Measurements from ENCODE around the gene DAW1. TPM values are rescaled to one million over a fixed set of nuclear protein-coding genes. Genes with fewer than 3 reads are reported as not detected.

DAW1 gene
- total and polyA plus RNA-seq, 10 of the 15 experiments (the other 5 are each of a cell fraction or from before 2014, with no cell fraction given) = 0.04 TPM; not detected in 9

DNA sequence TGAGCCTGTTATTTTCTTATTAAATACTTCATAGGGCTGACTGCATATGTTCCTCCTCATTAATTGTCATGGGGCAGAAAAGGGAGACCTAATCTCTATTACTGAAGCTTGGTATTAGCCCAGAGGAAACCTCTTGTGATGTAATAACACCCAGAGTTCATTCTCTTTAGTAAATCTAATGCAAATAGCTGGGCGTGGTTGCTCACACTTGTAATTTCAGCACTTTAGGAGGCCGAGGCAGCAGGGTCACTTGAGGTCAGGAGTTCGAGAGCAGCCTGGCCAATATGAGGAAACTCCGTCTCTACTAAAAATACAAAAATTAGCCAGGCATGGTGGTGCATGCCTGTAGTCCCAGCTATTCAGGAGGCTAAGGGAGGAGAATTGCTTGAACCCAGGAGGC, 14.7 kb downstream of the DAW1 start:
- POLR2A ChIA-PET = no interaction called here
- BruUV-seq (replicated peaks) = no TSS peak
- Histone ChIP-seq H3K4me1 (ENCODE audit: control insufficient read depth, insufficient read depth, low read length) (no peaks in the 10 kb centered on the region), H3K79me2 (ENCODE audit: control insufficient read depth, insufficient read depth, low read length) (no peaks in the 10 kb centered on the region), H3K4me3 (no peak overlapping the region), H2AFZ (ENCODE audit: control insufficient read depth, low read depth, low read length) (no peak overlapping the region), H3K27me3 (replicated peaks in 1 of 2; ENCODE audit: control insufficient read depth in 2 of 2, insufficient read depth in 2 of 2, low read length in 1 of 2) (0 out of 4 replicates have a peak, but pooled peaks cover 0 to 2% of the 10 kb centered on the region in 2 experiments), H3K27ac (ENCODE audit: control insufficient read depth, insufficient read depth) (no peak overlapping the region), H4K20me1 (ENCODE audit: control insufficient read depth, insufficient read depth) (no peaks in the 10 kb centered on the region), H3K36me3 (ENCODE audit: control insufficient read depth in 2 of 2, insufficient read depth in 2 of 2, low read length in 1 of 2) (no peaks in the 10 kb centered on the region), H3K4me2 (ENCODE audit: control insufficient read depth, insufficient read depth) (no peak overlapping the region), H3K9me3 (replicated peaks; ENCODE audit: control insufficient read depth, insufficient read depth, low read length) (no peaks in the 10 kb centered on the region), H3K9ac (ENCODE audit: control insufficient read depth, insufficient read depth, low read length) (no peak overlapping the region)
- TF ChIP-seq NRF1 (conservative IDR thresholded peaks at IDR 0.05; ENCODE audit: low read depth, low read length) (no peak), KAT2A (conservative IDR thresholded peaks at IDR 0.05; ENCODE audit: control insufficient read depth, low read depth, low read length) (no peak), SPI1 (IDR thresholded peaks at IDR 0.05; ENCODE audit: borderline replicate concordance, insufficient read depth, low read depth, low read length) (no peak), ATF2 (IDR thresholded peaks at IDR 0.05; ENCODE audit: low read length) (no peak), IKZF2 (IDR thresholded peaks at IDR 0.05) (no peak)
- intact Hi-C loops (cut with micrococcal nuclease; ENCODE audit: unreplicated experiment) = no loop called here
- WGBS (ENCODE audit: insufficient coverage, insufficient replicate concordance, low lambda C conversion rate, missing lambda C conversion rate) = 32% methylated on average over 4 of the region's 4 CpGs
- no peak for FAIRE-seq
- SMC1A ChIA-PET (ENCODE audit: uncharacterized antibody, unreplicated experiment) = interaction anchor here (1.4 to 1.8 kb wide), 4 partner anchors 11 to 228 kb away, joined by 3 to 11 read pairs (median 4); no protein-coding TSS in a partner anchor
- ATAC-seq = no peak
- RAD21 ChIA-PET (ENCODE audit: unreplicated experiment) = interaction anchor here (1.9 kb wide), 2 partner anchors 13 to 228 kb away, joined by 5 to 9 read pairs; no protein-coding TSS in a partner anchor
- CTCF ChIA-PET = interaction anchor here (0.8 to 8.7 kb wide), 9 partner anchors 8 to 227 kb away, joined by 3 to 65 read pairs (median 5); partner anchors contain the start of gene DAW1
- in situ Hi-C loops (cut with MboI) = no loop called here
- DNase-seq (ENCODE audit: low read depth, low spot score) = no peak

DNA sequence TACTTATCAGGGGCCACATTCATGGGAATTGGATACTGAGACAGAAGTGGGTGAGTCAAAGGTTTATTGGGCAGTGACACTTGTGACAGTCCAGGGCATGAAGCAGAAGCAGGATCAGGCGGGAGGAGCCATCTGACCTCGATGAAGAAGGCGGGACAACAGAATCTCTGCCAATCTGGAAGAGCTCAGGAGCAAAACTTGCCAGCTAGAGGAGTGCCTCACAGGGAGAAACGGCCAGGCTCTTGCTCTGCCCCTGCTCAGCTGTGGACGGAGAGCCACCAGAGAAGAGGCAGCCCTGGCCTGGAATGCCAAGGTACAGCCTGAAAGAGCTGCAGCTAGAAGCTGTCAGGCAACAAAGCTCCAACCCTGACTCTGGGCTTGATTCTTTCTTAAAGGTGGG, 16.9 kb downstream of the DAW1 start:
- H3K9ac ChIP-seq (ENCODE audit: control insufficient read depth, insufficient read depth, low read length) = no peak overlapping the region
- POLR2A ChIA-PET = no interaction called here
- H3K36me3 ChIP-seq (ENCODE audit: control insufficient read depth in 2 of 2, insufficient read depth in 2 of 2, low read length in 1 of 2) = no peaks in the 10 kb centered on the region
- DNase-seq (ENCODE audit: low read depth, low spot score) (no peak), FAIRE-seq (no peak), ATAC-seq (no peak)
- in situ Hi-C loops (cut with MboI) (no loop called here), intact Hi-C loops (cut with micrococcal nuclease; ENCODE audit: unreplicated experiment) (no loop called here)
- 0 out of 4 replicates have a peak, but pooled peaks cover 0 to 2% of the 10 kb centered on the region in 2 experiments for H3K27me3 ChIP-seq (replicated peaks in 1 of 2; ENCODE audit: control insufficient read depth in 2 of 2, insufficient read depth in 2 of 2, low read length in 1 of 2)
- RAD21 ChIA-PET (ENCODE audit: unreplicated experiment) = interaction anchor here (2.3 kb wide), 1 partner anchor 26 kb away, joined by 6 read pairs; no protein-coding TSS in a partner anchor
- SMC1A ChIA-PET (ENCODE audit: uncharacterized antibody, unreplicated experiment) = interaction anchor here (0.6 to 3.7 kb wide), 5 partner anchors 26 to 1150 kb away, joined by 3 to 15 read pairs (median 3); no protein-coding TSS in a partner anchor
- H4K20me1 ChIP-seq (ENCODE audit: control insufficient read depth, insufficient read depth) = no peaks in the 10 kb centered on the region
- H3K4me1 ChIP-seq (ENCODE audit: control insufficient read depth, insufficient read depth, low read length) = no peaks in the 10 kb centered on the region
- no peak overlapping the region for H2AFZ ChIP-seq (ENCODE audit: control insufficient read depth, low read depth, low read length)
- no peaks in the 10 kb centered on the region for H3K79me2 ChIP-seq (ENCODE audit: control insufficient read depth, insufficient read depth, low read length)
- CTCF ChIA-PET = interaction anchor here (0.9 to 8.7 kb wide), 9 partner anchors 9 to 770 kb away, joined by 3 to 65 read pairs (median 7); partner anchors contain the start of gene DAW1
- no peaks in the 10 kb centered on the region for H3K9me3 ChIP-seq (replicated peaks; ENCODE audit: control insufficient read depth, insufficient read depth, low read length)
- H3K4me3 ChIP-seq = no peak overlapping the region
- no peak overlapping the region for H3K4me2 ChIP-seq (ENCODE audit: control insufficient read depth, insufficient read depth)
- no TSS peak for BruUV-seq (replicated peaks)
- H3K27ac ChIP-seq (ENCODE audit: control insufficient read depth, insufficient read depth) = no peak overlapping the region
- 3% methylated on average over 5 of the region's 5 CpGs for WGBS (ENCODE audit: insufficient coverage, insufficient replicate concordance, low lambda C conversion rate, missing lambda C conversion rate)
- TF ChIP-seq RCOR1 (conservative IDR thresholded peaks at IDR 0.05; ENCODE audit: low read depth, low read length) = no peak
- no peak for TF ChIP-seq MTA2 (IDR thresholded peaks at IDR 0.05; ENCODE audit: low read depth)
- no peak for TF ChIP-seq SRF (IDR thresholded peaks at IDR 0.05; ENCODE audit: low read depth in 2 of 2, low read length in 2 of 2)
- no peak for TF ChIP-seq CREM (IDR thresholded peaks at IDR 0.05; ENCODE audit: low read depth)
- no peak for TF ChIP-seq DPF2 (IDR thresholded peaks at IDR 0.05)
- no peak for TF ChIP-seq SREBF1 (IDR thresholded peaks at IDR 0.05; ENCODE audit: low read length)
- TF ChIP-seq TBL1XR1 (IDR thresholded peaks at IDR 0.05; ENCODE audit: low read depth, low read length) = no peak
- TF ChIP-seq ZNF217 (IDR thresholded peaks at IDR 0.05) = no peak
- TF ChIP-seq MYC (IDR thresholded peaks at IDR 0.05; ENCODE audit: insufficient read depth, insufficient read length, insufficient replicate concordance, low read length, severe bottlenecking) = no peak
- no peak for TF ChIP-seq ZZZ3 (IDR thresholded peaks at IDR 0.05; ENCODE audit: control insufficient read depth, insufficient read length, low read depth)
- no peak for TF ChIP-seq ATF7 (IDR thresholded peaks at IDR 0.05; ENCODE audit: low read depth)
- TF ChIP-seq RAD21 (IDR thresholded peaks at IDR 0.05; ENCODE audit: insufficient read depth, low read depth, low read length) = no peak
- no peak for TF ChIP-seq KLF5 (IDR thresholded peaks at IDR 0.05; ENCODE audit: partially characterized antibody)
- no peak for TF ChIP-seq NR2F1 (conservative IDR thresholded peaks at IDR 0.05)

All from GM12878 (cell line).